CD4-positive, alpha-beta T cell treated with Interleukin-10 for 1 hour (primary cell): ENCODE data around the gene VRK3.

Experiments
- DNase-seq: peaks from one replicate; pipeline ENCODE4 v3.0.0-alpha.2; 2020

VRK3 gene

GRCh38 chr19:49927526-49928264 lies 97.5 kb downstream of the VRK3 start:
- no peak for DNase-seq

- DNase-seq = no peak
These were observed 98.7 kb downstream of the VRK3 start for GRCh38 chr19:49926515-49926914.
